ENCODE measurements around the gene TMEM255A. TPM values are rescaled to one million over a fixed set of nuclear protein-coding genes. Genes with fewer than 3 reads are reported as not detected.

Gene TMEM255A
- total RNA-seq, 1 donor from 2014 or later: 2.4 TPM

- TF ChIP-seq CTCF (conservative IDR thresholded peaks at IDR 0.05): no peak
- no peak for DNase-seq (ENCODE audit: extremely low spot score, unreplicated experiment)
- Mint-ChIP-seq H3K4me3 (no peak overlapping the region), H3K4me1 (ENCODE audit: unreplicated experiment) (no peaks in the 10 kb centered on the region), H3K36me3 (no peaks in the 10 kb centered on the region), H3K27me3 (no peaks in the 10 kb centered on the region), H3K9me3 (no peaks in the 10 kb centered on the region), H3K27ac (no peak overlapping the region)
Measured at GRCh38 chrX:120274145-120274544, 37.1 kb downstream of the TMEM255A start.

- no peak for TF ChIP-seq CTCF (conservative IDR thresholded peaks at IDR 0.05)
- H3K4me3 Mint-ChIP-seq: no peak overlapping the region
- no peaks in the 10 kb centered on the region for H3K36me3 Mint-ChIP-seq
- no peaks in the 10 kb centered on the region for H3K27me3 Mint-ChIP-seq
- no peak overlapping the region for H3K27ac Mint-ChIP-seq
- no peaks in the 10 kb centered on the region for H3K9me3 Mint-ChIP-seq
- no peaks in the 10 kb centered on the region for H3K4me1 Mint-ChIP-seq (ENCODE audit: unreplicated experiment)
- DNase-seq (ENCODE audit: extremely low spot score, unreplicated experiment): no peak
Measured at GRCh38 chrX:120271218-120271617, 40.0 kb downstream of the TMEM255A start.

- Mint-ChIP-seq H3K36me3 (no peaks in the 10 kb centered on the region), H3K4me3 (no peak overlapping the region), H3K9me3 (no peaks in the 10 kb centered on the region), H3K27ac (no peak overlapping the region), H3K4me1 (ENCODE audit: unreplicated experiment) (no peaks in the 10 kb centered on the region), H3K27me3 (no peaks in the 10 kb centered on the region)
- TF ChIP-seq CTCF (conservative IDR thresholded peaks at IDR 0.05): no peak
- DNase-seq (ENCODE audit: extremely low spot score, unreplicated experiment): no peak
Measured at GRCh38 chrX:120270567-120270966, 40.7 kb downstream of the TMEM255A start.

- H3K27ac Mint-ChIP-seq: no peak overlapping the region
- H3K36me3 Mint-ChIP-seq: no peaks in the 10 kb centered on the region
- H3K9me3 Mint-ChIP-seq: no peaks in the 10 kb centered on the region
- H3K4me1 Mint-ChIP-seq (ENCODE audit: unreplicated experiment): no peaks in the 10 kb centered on the region
- no peaks in the 10 kb centered on the region for H3K27me3 Mint-ChIP-seq
- DNase-seq (ENCODE audit: extremely low spot score, unreplicated experiment): no peak
- no peak overlapping the region for H3K4me3 Mint-ChIP-seq
- TF ChIP-seq CTCF (conservative IDR thresholded peaks at IDR 0.05): no peak
Measured at GRCh38 chrX:120269373-120270035, 41.8 kb downstream of the TMEM255A start.

GRCh38 chrX:120264341-120264740 is 46.9 kb downstream of the TMEM255A start:
- no peaks in the 10 kb centered on the region for H3K27me3 Mint-ChIP-seq
- no peak for TF ChIP-seq CTCF (conservative IDR thresholded peaks at IDR 0.05)
- no peaks in the 10 kb centered on the region for H3K36me3 Mint-ChIP-seq
- H3K9me3 Mint-ChIP-seq: no peaks in the 10 kb centered on the region
- no peak overlapping the region for H3K4me3 Mint-ChIP-seq
- DNase-seq (ENCODE audit: extremely low spot score, unreplicated experiment): no peak
- H3K4me1 Mint-ChIP-seq (ENCODE audit: unreplicated experiment): peaks cover 4% of the 10 kb centered on the region
- H3K27ac Mint-ChIP-seq: no peak overlapping the region
